ENCODE results near the gene RPTOR. TPM values are rescaled to one million over a fixed set of nuclear protein-coding genes. Genes with fewer than 3 reads are reported as not detected.

Gene RPTOR
- total RNA-seq, 1 donor = 27.9 TPM

DNA sequence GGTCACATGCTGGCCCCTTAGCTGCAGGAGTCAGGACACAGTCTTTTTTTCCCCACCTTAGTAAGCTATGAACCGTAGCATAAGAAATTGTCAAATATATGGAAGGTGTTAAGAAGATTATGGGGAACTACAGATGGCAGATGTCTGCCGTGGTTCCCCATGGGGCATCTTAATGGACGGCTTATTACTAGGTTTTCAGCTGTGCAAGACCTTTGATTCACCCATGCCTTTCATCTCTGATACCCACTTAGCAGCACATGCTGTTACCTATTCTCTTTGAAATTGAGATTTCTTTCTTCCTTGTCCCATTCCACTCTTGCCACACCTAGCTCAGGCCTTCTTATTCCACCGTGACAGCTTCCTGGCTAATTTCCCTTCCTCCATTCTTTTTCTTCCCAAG is 70.7 kb downstream of the RPTOR start:
- no peaks in the 10 kb centered on the region for H3K27me3 ChIP-seq (ENCODE audit: insufficient read depth, low read length)
- no peak for TF ChIP-seq CTCF (IDR thresholded peaks at IDR 0.05; ENCODE audit: extremely low read depth, low read depth, low read length)
- H3K9me3 ChIP-seq (ENCODE audit: low read depth, low read length) = no peaks in the 10 kb centered on the region
- peaks cover 63% of the 10 kb centered on the region for H3K79me2 ChIP-seq (ENCODE audit: insufficient read depth, low read length)
- no peak overlapping the region for H2AFZ ChIP-seq (ENCODE audit: low read length)
- H3K27ac ChIP-seq (ENCODE audit: low read depth, low read length) = no peak overlapping the region
- H3K36me3 ChIP-seq (ENCODE audit: insufficient read depth, low read length) = no peaks in the 10 kb centered on the region
- H3K4me1 ChIP-seq (ENCODE audit: insufficient read depth, low read length) = no peaks in the 10 kb centered on the region
- H3K4me2 ChIP-seq (ENCODE audit: insufficient read depth, low read length) = no peak overlapping the region
- no peak for DNase-seq (ENCODE audit: insufficient read length, low spot score, missing footprints)
- no peak overlapping the region for H3K4me3 ChIP-seq (ENCODE audit: insufficient read depth, low read length)
- peaks cover 21% of the 10 kb centered on the region for H4K20me1 ChIP-seq (ENCODE audit: insufficient read depth, low read length)

GRCh38 chr17:80616705-80617104 is 72.1 kb downstream of the RPTOR start:
- Histone ChIP-seq H3K27me3 (ENCODE audit: insufficient read depth, low read length) (no peaks in the 10 kb centered on the region), H2AFZ (ENCODE audit: low read length) (no peak overlapping the region), H3K4me3 (ENCODE audit: insufficient read depth, low read length) (no peak overlapping the region), H3K9me3 (ENCODE audit: low read depth, low read length) (no peaks in the 10 kb centered on the region), H3K4me2 (ENCODE audit: insufficient read depth, low read length) (no peak overlapping the region), H3K36me3 (ENCODE audit: insufficient read depth, low read length) (no peaks in the 10 kb centered on the region), H3K4me1 (ENCODE audit: insufficient read depth, low read length) (no peaks in the 10 kb centered on the region), H3K27ac (ENCODE audit: low read depth, low read length) (no peak overlapping the region), H3K79me2 (ENCODE audit: insufficient read depth, low read length) (peaks cover 70% of the 10 kb centered on the region), H4K20me1 (ENCODE audit: insufficient read depth, low read length) (peaks cover 25% of the 10 kb centered on the region)
- no peak for TF ChIP-seq CTCF (IDR thresholded peaks at IDR 0.05; ENCODE audit: extremely low read depth, low read depth, low read length)
- no peak for DNase-seq (ENCODE audit: insufficient read length, low spot score, missing footprints)

DNA sequence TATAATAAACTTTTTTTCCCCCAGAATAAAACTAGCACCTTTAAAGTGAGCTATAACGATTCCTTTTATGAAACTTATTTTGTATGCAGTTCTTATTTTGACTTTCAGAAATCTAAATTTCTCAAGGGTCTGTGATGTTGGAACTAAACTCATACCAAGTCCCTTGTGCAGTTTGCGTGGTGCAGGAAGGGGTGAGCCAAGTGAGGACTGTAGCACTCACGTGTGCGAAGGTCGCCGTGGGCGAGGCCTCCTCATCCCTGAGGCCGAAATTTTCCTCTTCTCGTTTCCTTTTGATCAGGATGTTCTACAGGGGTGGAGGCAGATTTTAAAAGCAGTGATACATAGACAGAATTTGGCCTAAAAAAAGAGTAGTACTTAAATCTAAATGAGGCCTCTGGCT is 73.7 kb downstream of the RPTOR start:
- Histone ChIP-seq H3K4me2 (ENCODE audit: insufficient read depth, low read length) (no peak overlapping the region), H3K27me3 (ENCODE audit: insufficient read depth, low read length) (no peaks in the 10 kb centered on the region), H4K20me1 (ENCODE audit: insufficient read depth, low read length) (peaks cover 25% of the 10 kb centered on the region), H3K9me3 (ENCODE audit: low read depth, low read length) (no peaks in the 10 kb centered on the region), H3K36me3 (ENCODE audit: insufficient read depth, low read length) (no peaks in the 10 kb centered on the region), H3K4me1 (ENCODE audit: insufficient read depth, low read length) (no peaks in the 10 kb centered on the region), H3K79me2 (ENCODE audit: insufficient read depth, low read length) (peaks cover 64% of the 10 kb centered on the region), H2AFZ (ENCODE audit: low read length) (no peak overlapping the region), H3K27ac (ENCODE audit: low read depth, low read length) (no peak overlapping the region), H3K4me3 (ENCODE audit: insufficient read depth, low read length) (no peak overlapping the region)
- DNase-seq (ENCODE audit: insufficient read length, low spot score, missing footprints) = no peak
- TF ChIP-seq CTCF (IDR thresholded peaks at IDR 0.05; ENCODE audit: extremely low read depth, low read depth, low read length) = no peak

GRCh38 chr17:80619535-80620235 is 75.0 kb downstream of the RPTOR start:
- Histone ChIP-seq H3K4me1 (ENCODE audit: insufficient read depth, low read length) (no peaks in the 10 kb centered on the region), H3K27me3 (ENCODE audit: insufficient read depth, low read length) (no peaks in the 10 kb centered on the region), H2AFZ (ENCODE audit: low read length) (no peak overlapping the region), H3K79me2 (ENCODE audit: insufficient read depth, low read length) (peaks cover 55% of the 10 kb centered on the region), H3K4me3 (ENCODE audit: insufficient read depth, low read length) (no peak overlapping the region), H3K4me2 (ENCODE audit: insufficient read depth, low read length) (no peak overlapping the region), H4K20me1 (ENCODE audit: insufficient read depth, low read length) (peaks cover 26% of the 10 kb centered on the region), H3K36me3 (ENCODE audit: insufficient read depth, low read length) (no peaks in the 10 kb centered on the region), H3K9me3 (ENCODE audit: low read depth, low read length) (no peaks in the 10 kb centered on the region), H3K27ac (ENCODE audit: low read depth, low read length) (no peak overlapping the region)
- DNase-seq (ENCODE audit: insufficient read length, low spot score, missing footprints) = no peak
- no peak for TF ChIP-seq CTCF (IDR thresholded peaks at IDR 0.05; ENCODE audit: extremely low read depth, low read depth, low read length)
